Measurements from ENCODE around the gene MBTPS1. TPM values are rescaled to one million over a fixed set of nuclear protein-coding genes. Genes with fewer than 3 reads are reported as not detected.

Gene MBTPS1
- total and polyA plus RNA-seq, 4 donors = 21.1 to 65.0 (median 30.8) TPM

GRCh38 chr16:84096447-84097005 is 20.2 kb downstream of the MBTPS1 start:
- 55% methylated on average over 4 of the region's 4 CpGs for WGBS
- no peak for DNase-seq (ENCODE audit: low spot score)

More at GRCh38 chr16:84096447-84097005, 20.2 kb downstream of the MBTPS1 start:
- Histone ChIP-seq H3K27me3 (ENCODE audit: control insufficient read depth in 4 of 4, insufficient read depth in 4 of 4, low read length in 3 of 4) (no peaks in the 10 kb centered on the region), H3K4me1 (ENCODE audit: control insufficient read depth in 4 of 4, insufficient read depth in 4 of 4, low read length in 3 of 4) (peaks cover 4 to 16% (median 14%) of the 10 kb centered on the region in 4 donors), H3K27ac (ENCODE audit: low read depth in 1 of 2, low read length in 2 of 2) (peak overlapping the region in 1 of 2 donors; percentile 21), H3K9ac (ENCODE audit: low read depth in 1 of 2, low read length in 2 of 2) (peak overlapping the region in 1 of 2 donors; percentile 27), H3K9me3 (ENCODE audit: control insufficient read depth in 4 of 4, low read length in 3 of 4) (no peaks in the 10 kb centered on the region), H3K4me3 (ENCODE audit: low read depth in 1 of 3, low read length in 3 of 3) (no peak overlapping the region), H3K36me3 (ENCODE audit: control insufficient read depth in 4 of 4, insufficient read depth in 3 of 4, low read depth in 1 of 4, low read length in 3 of 4) (peaks cover 9 to 46% (median 41%) of the 10 kb centered on the region in 4 donors)
- TF ChIP-seq RAD21 (IDR thresholded peaks at IDR 0.05) (peak in 1 of 2 donors; percentile 38), ZBTB33 (IDR thresholded peaks at IDR 0.05) (peak; percentile 11), ATF3 (IDR thresholded peaks at IDR 0.05) (no peak), JUND (IDR thresholded peaks at IDR 0.05) (no peak), NR2F2 (IDR thresholded peaks at IDR 0.05) (no peak), FOXA1 (IDR thresholded peaks at IDR 0.05) (peak; percentile 67), CTCF (IDR thresholded peaks at IDR 0.05; ENCODE audit: low read depth, low read length, missing input control) (no peak), YY1 (IDR thresholded peaks at IDR 0.05) (no peak), REST (IDR thresholded peaks at IDR 0.05) (no peak), EGR1 (IDR thresholded peaks at IDR 0.05; ENCODE audit: low read depth in 2 of 2) (no peak), HNF4A (conservative IDR thresholded peaks at IDR 0.05) (peak; percentile 43 to 45), FOXA2 (IDR thresholded peaks at IDR 0.05) (peak; percentile 88), SP1 (IDR thresholded peaks at IDR 0.05) (peak; percentile 67), GABPA (IDR thresholded peaks at IDR 0.05 in 1 of 2, conservative IDR thresholded peaks at IDR 0.05 in 1 of 2) (peak in 1 of 2 donors; percentile 20), TAF1 (conservative IDR thresholded peaks at IDR 0.05) (no peak), MAX (IDR thresholded peaks at IDR 0.05) (no peak), RXRA (IDR thresholded peaks at IDR 0.05) (peak; percentile 24 to 40), HNF4G (IDR thresholded peaks at IDR 0.05) (no peak)

All from liver (tissue), 9 donors.